BLaER1 treated with 17β-estradiol and CSF1 and Interleukin-3, amounts not matched to agents 10 nM and 100 nM (cell line): ENCODE results near the gene PRR11.
A peak's percentile ranks its signal among the peaks of the same experiment; 100 is the strongest.

Experiments
- H3K27ac ChIP-seq, 11 experiments: shearing (Covaris generic); formaldehyde crosslinking; 2 replicates each; pipeline ENCODE4 v1.8.1; 2022
- H3K27me3 ChIP-seq, 11 experiments: shearing (Covaris generic); formaldehyde crosslinking; 2 replicates each; pipeline ENCODE4 v1.8.1; 2022
- H3K36me3 ChIP-seq, 11 experiments: shearing (Covaris generic); formaldehyde crosslinking; 2 replicates each; pipeline ENCODE4 v1.8.1; 2022
- H3K4me1 ChIP-seq, 10 experiments: shearing (Covaris generic); formaldehyde crosslinking; 2 replicates each; pipeline ENCODE4 v1.8.1; 2022
- H3K4me2 ChIP-seq, 11 experiments: shearing (Covaris generic); formaldehyde crosslinking; 2 replicates each; pipeline ENCODE4 v1.8.1; 2022
- H3K4me3 ChIP-seq, 10 experiments: shearing (Covaris generic); formaldehyde crosslinking; 2 replicates each; pipeline ENCODE4 v1.8.1; 2022
- H3K9ac ChIP-seq, 11 experiments: shearing (Covaris generic); formaldehyde crosslinking; 2 replicates each; pipeline ENCODE4 v1.8.1; 2022
- H3K9me3 ChIP-seq, 11 experiments: shearing (Covaris generic); formaldehyde crosslinking; replicated peaks in 1 of 11; 2 replicates each; pipeline ENCODE4 v1.8.1; 2022
- H4K20me1 ChIP-seq, 11 experiments: shearing (Covaris generic); formaldehyde crosslinking; 2 replicates each; pipeline ENCODE4 v1.8.1; 2022
- Cebpa-rat ChIP-seq, 11 experiments: shearing (Covaris generic); IDR thresholded peaks; 2 replicates each; pipeline ENCODE4 v1.8.1; 2022

PRR11 gene

DNA sequence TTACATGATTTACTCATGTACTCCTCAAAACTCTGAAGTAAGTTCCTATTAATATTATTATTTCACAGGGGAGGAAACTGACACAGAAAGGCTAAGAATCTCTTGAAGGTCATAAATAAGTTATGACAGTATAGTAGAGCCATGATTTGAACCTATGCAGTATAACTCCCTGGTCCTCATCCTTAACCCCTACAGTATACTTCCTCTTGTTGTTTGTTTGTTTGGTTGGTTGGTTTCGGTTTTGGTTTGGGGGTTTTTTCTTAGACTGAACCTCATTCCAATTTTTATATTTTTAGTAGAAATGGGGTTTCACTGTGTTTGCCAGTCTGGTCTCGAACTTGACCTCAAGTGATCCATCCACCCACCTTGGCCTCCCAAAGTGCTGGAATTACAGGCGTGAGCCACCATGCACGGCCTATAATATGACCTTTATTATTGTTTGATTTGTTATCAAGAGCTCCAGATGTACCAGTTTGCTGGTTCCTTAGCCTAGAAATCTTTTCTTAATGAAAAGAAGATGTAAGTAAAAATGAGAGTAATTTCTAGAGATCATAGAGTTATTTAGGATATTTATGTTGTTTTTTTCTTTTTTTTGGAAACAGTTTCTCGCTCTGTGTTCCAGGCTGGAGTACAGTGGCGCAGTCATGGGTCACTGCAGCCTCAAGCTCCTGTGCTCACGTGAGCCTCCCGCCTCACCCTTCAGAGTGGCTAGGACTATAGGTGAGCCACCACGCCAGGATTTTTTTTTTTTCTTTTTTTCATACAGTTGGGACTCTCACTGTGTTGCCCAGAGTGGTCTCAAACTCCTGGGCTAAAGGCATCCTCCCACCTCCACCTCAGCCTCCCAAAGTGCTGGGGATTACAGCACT is 4.8 kb downstream of the PRR11 start:
- Histone ChIP-seq H3K27me3 (no peaks in the 10 kb centered on the region), H3K4me1 (peaks cover 34 to 75% (median 46%) of the 10 kb centered on the region in 10 experiments), H3K9me3 (peaks cover 0 to 11% (median 0%) of the 10 kb centered on the region in 11 experiments; a peak in 5 of 22 replicates), H3K4me3 (peak overlapping the region in 1 of 10 experiments; percentile 27; a peak in 3 of 20 replicates), H3K27ac (peak overlapping the region in 10 of 11 experiments; percentile 9 to 72 (median 59); a peak in 17 of 22 replicates), H3K4me2 (peak overlapping the region; percentile 22 to 80 (median 48); a peak in 19 of 22 replicates), H3K36me3 (peaks cover 0 to 76% (median 40%) of the 10 kb centered on the region in 11 experiments; a peak in 15 of 22 replicates), H4K20me1 (peaks cover 0 to 23% (median 0%) of the 10 kb centered on the region in 11 experiments; a peak in 7 of 22 replicates), H3K9ac (peak overlapping the region in 6 of 11 experiments; percentile 7 to 44 (median 39); a peak in 5 of 22 replicates)
- TF ChIP-seq Cebpa-rat (IDR thresholded peaks at IDR 0.05), result no peak

DNA sequence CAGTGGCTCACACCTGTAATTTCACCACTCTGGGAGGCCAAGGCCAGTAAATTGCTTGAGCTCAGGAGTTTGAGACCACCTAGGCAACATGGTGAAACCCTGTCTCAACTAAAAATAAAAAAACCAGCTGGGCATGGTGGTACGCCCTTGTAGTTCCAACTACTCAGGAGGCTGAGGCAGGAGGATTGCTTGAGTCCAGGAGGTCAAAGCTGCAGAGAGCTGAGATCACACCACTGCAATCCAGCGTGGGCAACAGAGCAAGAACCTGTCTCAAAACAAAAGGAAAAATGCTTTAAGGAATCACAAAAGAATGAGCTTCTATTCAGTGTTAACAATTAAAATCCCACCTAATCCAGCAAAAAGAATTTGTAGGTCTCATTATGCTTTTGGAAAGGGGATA is 5.9 kb downstream of the PRR11 start:
- Histone ChIP-seq H3K9ac (no peak overlapping the region), H3K4me3 (no peak overlapping the region), H3K9me3 (peaks cover 0 to 11% (median 0%) of the 10 kb centered on the region in 11 experiments; a peak in 5 of 22 replicates), H3K4me1 (peaks cover 29 to 81% (median 42%) of the 10 kb centered on the region in 10 experiments), H3K36me3 (peaks cover 0 to 76% (median 40%) of the 10 kb centered on the region in 11 experiments; a peak in 15 of 22 replicates), H4K20me1 (peaks cover 0 to 23% (median 0%) of the 10 kb centered on the region in 11 experiments; a peak in 7 of 22 replicates), H3K27me3 (no peaks in the 10 kb centered on the region), H3K4me2 (peak overlapping the region in 2 of 11 experiments; percentile 13 to 15; a peak in 1 of 22 replicates), H3K27ac (no peak overlapping the region; a peak in 1 of 22 replicates)
- no peak for TF ChIP-seq Cebpa-rat (IDR thresholded peaks at IDR 0.05)

DNA sequence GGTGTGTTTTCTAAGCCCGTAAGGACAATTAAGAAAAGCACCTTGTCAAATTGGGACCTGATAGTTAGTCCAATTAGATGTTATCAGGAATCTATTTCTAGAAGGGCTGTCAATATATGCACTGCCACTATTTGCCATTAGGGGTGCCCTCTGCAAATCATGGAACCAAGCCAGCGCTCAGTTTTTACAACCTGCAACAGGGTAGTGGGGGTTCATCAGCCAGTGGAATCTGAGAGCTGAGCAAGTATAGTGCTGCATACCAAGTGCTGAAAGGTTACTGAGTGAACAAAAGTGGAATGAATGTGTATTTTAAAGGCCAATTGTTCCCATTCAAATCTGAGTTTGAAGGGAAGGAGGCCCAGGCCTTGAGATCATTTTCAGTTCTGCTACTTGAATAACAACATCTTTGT is 10.4 kb downstream of the PRR11 start:
- H3K9me3 ChIP-seq, result peaks cover 0 to 2% (median 0%) of the 10 kb centered on the region in 11 experiments; a peak in 1 of 22 replicates
- no peak for TF ChIP-seq Cebpa-rat (IDR thresholded peaks at IDR 0.05)
- H3K4me2 ChIP-seq, result peak overlapping the region in 3 of 11 experiments; percentile 6 to 85 (median 58); a peak in 5 of 22 replicates
- H4K20me1 ChIP-seq, result peaks cover 0 to 33% (median 9%) of the 10 kb centered on the region in 11 experiments; a peak in 8 of 22 replicates
- H3K4me1 ChIP-seq, result peaks cover 0 to 62% (median 5%) of the 10 kb centered on the region in 10 experiments; a peak in 10 of 20 replicates
- H3K4me3 ChIP-seq, result no peak overlapping the region
- peaks cover 10 to 80% (median 57%) of the 10 kb centered on the region in 11 experiments for H3K36me3 ChIP-seq
- peak overlapping the region in 4 of 11 experiments; percentile 18 to 91 (median 64); a peak in 5 of 22 replicates for H3K27ac ChIP-seq
- no peaks in the 10 kb centered on the region for H3K27me3 ChIP-seq
- peak overlapping the region in 2 of 11 experiments; percentile 30 to 62; a peak in 3 of 22 replicates for H3K9ac ChIP-seq

DNA sequence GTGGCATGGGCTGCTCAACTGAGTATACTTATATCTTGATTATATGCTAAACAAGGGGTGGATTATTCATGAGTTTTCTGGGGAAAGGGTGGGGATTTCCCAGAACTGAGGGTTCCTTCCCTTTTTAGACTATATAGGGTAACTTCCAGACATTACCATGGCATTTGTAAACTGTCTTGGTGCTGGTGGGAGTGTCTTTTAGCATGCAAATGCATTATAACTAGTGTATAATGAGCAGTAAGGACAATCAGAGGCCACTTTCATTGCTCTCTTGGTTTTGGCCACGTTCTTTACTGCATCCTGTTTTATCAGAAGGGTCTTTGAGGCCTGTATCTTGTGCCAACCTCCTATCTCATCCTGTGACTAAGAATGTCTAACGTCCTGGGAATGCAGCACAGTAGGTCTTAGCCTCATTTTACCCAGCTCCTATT is 12.0 kb downstream of the PRR11 start:
- H3K4me3 ChIP-seq, result no peak overlapping the region
- peak overlapping the region in 3 of 11 experiments; percentile 44 to 70 (median 67); a peak in 5 of 22 replicates for H3K9ac ChIP-seq
- peak overlapping the region in 4 of 11 experiments; percentile 57 to 91 (median 72); a peak in 8 of 22 replicates for H3K27ac ChIP-seq
- TF ChIP-seq Cebpa-rat (IDR thresholded peaks at IDR 0.05), result no peak
- no peaks in the 10 kb centered on the region for H3K27me3 ChIP-seq
- peaks cover 0 to 51% (median 2%) of the 10 kb centered on the region in 10 experiments; a peak in 8 of 20 replicates for H3K4me1 ChIP-seq
- H3K9me3 ChIP-seq, result peaks cover 7 to 11% (median 7%) of the 10 kb centered on the region in 11 experiments
- H3K36me3 ChIP-seq, result peaks cover 20 to 80% (median 61%) of the 10 kb centered on the region in 11 experiments
- peaks cover 0 to 31% (median 7%) of the 10 kb centered on the region in 11 experiments; a peak in 8 of 22 replicates for H4K20me1 ChIP-seq
- peak overlapping the region in 3 of 11 experiments; percentile 34 to 84 (median 81); a peak in 6 of 22 replicates for H3K4me2 ChIP-seq

DNA sequence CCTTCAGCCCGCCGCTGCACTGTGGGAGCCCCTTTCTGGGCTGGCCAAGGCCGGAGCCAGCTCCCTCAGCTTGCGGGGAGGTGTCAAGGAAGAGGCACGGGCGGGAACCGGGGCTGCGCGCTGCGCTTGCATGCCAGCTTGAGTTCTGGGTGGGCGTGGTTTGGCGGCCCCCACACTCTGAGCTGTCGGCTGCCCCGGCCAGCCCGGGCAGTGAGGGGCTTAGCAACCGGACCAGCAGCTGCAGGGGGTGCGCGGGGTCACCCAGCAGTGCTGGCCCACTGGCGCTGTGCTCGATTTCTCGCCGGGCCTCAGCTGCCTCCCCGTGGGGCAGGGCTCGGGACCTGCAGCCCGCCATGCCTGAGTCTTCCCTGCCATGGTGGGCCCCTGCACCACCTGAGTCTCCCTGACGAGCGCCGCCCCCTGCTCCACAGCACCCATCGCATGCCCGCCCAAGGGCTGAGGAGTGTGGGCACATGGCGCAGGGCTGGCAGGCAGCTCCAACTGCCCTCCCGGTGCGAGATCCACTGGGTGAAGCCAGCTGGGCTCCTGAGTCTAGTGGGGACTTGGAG is 17.0 kb downstream of the PRR11 start:
- H4K20me1 ChIP-seq, result peaks cover 0 to 29% (median 6%) of the 10 kb centered on the region in 11 experiments; a peak in 13 of 22 replicates
- no peak overlapping the region for H3K4me2 ChIP-seq
- peaks cover 13 to 26% (median 17%) of the 10 kb centered on the region in 11 experiments for H3K9me3 ChIP-seq
- H3K9ac ChIP-seq, result no peak overlapping the region
- no peaks in the 10 kb centered on the region for H3K27me3 ChIP-seq
- H3K27ac ChIP-seq, result no peak overlapping the region
- peaks cover 5 to 19% (median 8%) of the 10 kb centered on the region in 10 experiments; a peak in 19 of 20 replicates for H3K4me1 ChIP-seq
- 0 out of 20 replicates have a peak overlapping the region, but pooled peaks of 1 of the 10 experiments have one; percentile 4 for H3K4me3 ChIP-seq
- no peak for TF ChIP-seq Cebpa-rat (IDR thresholded peaks at IDR 0.05)
- H3K36me3 ChIP-seq, result peaks cover 38 to 95% (median 80%) of the 10 kb centered on the region in 11 experiments

DNA sequence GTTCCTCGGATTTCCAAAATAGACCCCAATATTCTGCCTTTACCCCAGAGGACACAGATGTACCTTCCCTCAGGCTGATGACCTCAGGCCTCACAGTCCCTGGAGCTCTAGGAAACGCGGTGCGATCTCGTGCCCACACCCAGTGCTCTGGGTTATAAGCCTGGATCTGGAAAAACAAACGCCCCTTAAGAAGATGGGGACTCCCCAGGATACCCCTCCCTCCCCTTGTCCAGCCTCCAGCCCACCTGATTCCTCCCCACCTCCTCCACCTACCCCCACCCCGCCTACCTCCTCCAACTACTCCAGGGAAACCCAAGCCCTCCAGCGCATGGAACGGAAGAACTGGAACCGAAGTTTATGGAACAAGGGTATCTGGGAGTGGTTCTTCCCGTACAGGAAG is 19.1 kb downstream of the PRR11 start:
- Histone ChIP-seq H3K9me3 (peaks cover 13 to 26% (median 17%) of the 10 kb centered on the region in 11 experiments), H3K27ac (no peak overlapping the region), H4K20me1 (peaks cover 0 to 41% (median 14%) of the 10 kb centered on the region in 11 experiments; a peak in 15 of 22 replicates), H3K4me1 (peaks cover 14 to 23% (median 19%) of the 10 kb centered on the region in 10 experiments; a peak in 19 of 20 replicates), H3K27me3 (no peaks in the 10 kb centered on the region), H3K4me2 (no peak overlapping the region), H3K36me3 (peaks cover 38 to 82% (median 69%) of the 10 kb centered on the region in 11 experiments), H3K4me3 (no peak overlapping the region), H3K9ac (no peak overlapping the region)
- no peak for TF ChIP-seq Cebpa-rat (IDR thresholded peaks at IDR 0.05)

DNA sequence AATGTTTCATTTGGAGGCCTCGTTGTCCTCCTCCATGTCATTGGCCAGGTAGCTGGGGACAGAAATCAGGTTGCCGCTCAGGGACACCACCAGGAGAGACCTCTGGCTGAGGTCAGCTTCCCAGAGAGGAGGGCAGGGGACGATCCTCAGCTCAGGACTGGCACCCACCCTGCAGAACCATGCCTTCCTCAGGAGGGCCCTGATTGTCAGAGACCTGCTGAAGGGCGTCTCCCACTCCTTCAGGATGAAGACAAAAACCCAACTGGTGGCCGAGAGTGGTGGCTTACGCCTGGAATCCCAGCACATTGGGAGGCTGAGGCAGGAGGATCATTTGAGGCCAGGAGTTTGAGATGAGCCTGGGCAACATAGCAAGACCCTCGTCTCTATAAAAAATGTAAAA is 19.5 kb downstream of the PRR11 start:
- H3K27ac ChIP-seq, result no peak overlapping the region
- peaks cover 13 to 26% (median 17%) of the 10 kb centered on the region in 11 experiments for H3K9me3 ChIP-seq
- H3K36me3 ChIP-seq, result peaks cover 36 to 82% (median 65%) of the 10 kb centered on the region in 11 experiments
- H3K27me3 ChIP-seq, result no peaks in the 10 kb centered on the region
- H4K20me1 ChIP-seq, result peaks cover 0 to 46% (median 14%) of the 10 kb centered on the region in 11 experiments; a peak in 15 of 22 replicates
- no peak overlapping the region for H3K9ac ChIP-seq
- H3K4me3 ChIP-seq, result no peak overlapping the region
- peaks cover 14 to 23% (median 19%) of the 10 kb centered on the region in 10 experiments; a peak in 19 of 20 replicates for H3K4me1 ChIP-seq
- H3K4me2 ChIP-seq, result no peak overlapping the region
- TF ChIP-seq Cebpa-rat (IDR thresholded peaks at IDR 0.05), result no peak
